Measurements from ENCODE around the gene PPIG. TPM values are rescaled to one million over a fixed set of nuclear protein-coding genes. Genes with fewer than 3 reads are reported as not detected.

Gene PPIG
- total RNA-seq, 1 experiment from 2014 or later, result 66.2 TPM

- H3K9me3 Mint-ChIP-seq, result peaks cover 15 to 19% of the 10 kb centered on the region in 2 experiments
- H3K56ac ChIP-seq (ENCODE audit: insufficient read length, low read depth, low read length), result no peak overlapping the region
- H2BK12ac ChIP-seq (ENCODE audit: insufficient read length, low read depth, low read length), result no peak overlapping the region
- H3K36me3 Mint-ChIP-seq (ENCODE audit: insufficient read depth in 1 of 3, low read depth in 3 of 3), result peaks cover 6 to 19% (median 12%) of the 10 kb centered on the region in 3 experiments
- DNase-seq, result no peak
- peak overlapping the region; percentile 99 to 100; a peak in 1 of 5 replicates for H3K4me3 Mint-ChIP-seq
- H3K23ac ChIP-seq (ENCODE audit: insufficient read length, low read depth, low read length), result no peak overlapping the region
- H3K4ac ChIP-seq (ENCODE audit: low read depth, low read length), result no peak overlapping the region
- H2AK5ac ChIP-seq (ENCODE audit: insufficient read length, low read length), result no peak overlapping the region
- no peak overlapping the region for H2BK120ac ChIP-seq (ENCODE audit: low read depth, low read length, poor library complexity, severe bottlenecking)
- H4K8ac ChIP-seq (replicated peaks; ENCODE audit: insufficient read length, low read depth, low read length), result no peak overlapping the region
- H4K5ac ChIP-seq (ENCODE audit: insufficient read length, low read depth, low read length), result no peak overlapping the region
- H3K4me2 ChIP-seq (ENCODE audit: insufficient read depth, insufficient read length, low read length), result no peak overlapping the region
- WGBS (ENCODE audit: extremely low coverage, insufficient read length, low lambda C conversion rate), result no CpG with 5 or more reads among the region's 5 CpGs
- H3K4me1 Mint-ChIP-seq, result peaks cover 10% of the 10 kb centered on the region in 2 experiments; a peak in 3 of 4 replicates
- H3K79me2 ChIP-seq (ENCODE audit: insufficient read depth, low read length), result peaks cover 25% of the 10 kb centered on the region; the same call in 1 of the 2 replicates
- H3K27ac ChIP-seq (ENCODE audit: insufficient read length, low read depth, low read length), result no peak overlapping the region
- H3K14ac ChIP-seq (ENCODE audit: insufficient read depth, low read length), result no peak overlapping the region
- H2BK20ac ChIP-seq (ENCODE audit: low read depth, low read length, poor library complexity, severe bottlenecking), result no peak overlapping the region
- no peaks in the 10 kb centered on the region for H4K20me1 ChIP-seq (ENCODE audit: control insufficient read depth, insufficient read depth, insufficient read length)
- no peak overlapping the region for H3T11ph ChIP-seq (ENCODE audit: low read length)
- peaks cover 20% of the 10 kb centered on the region for H3K27me3 Mint-ChIP-seq (ENCODE audit: low read depth)
- no peaks in the 10 kb centered on the region for H3K9me3 ChIP-seq (ENCODE audit: control insufficient read depth, low read depth, low read length)
- no peaks in the 10 kb centered on the region; the same call in 1 of the 2 replicates for H3K4me1 ChIP-seq (ENCODE audit: insufficient read depth, low read length)
- no peak overlapping the region for H4K91ac ChIP-seq (ENCODE audit: insufficient read length, low read depth, low read length)
- H3K79me1 ChIP-seq (ENCODE audit: insufficient read depth, low read depth, low read length, poor library complexity, severe bottlenecking), result no peaks in the 10 kb centered on the region
- no peaks in the 10 kb centered on the region for H3K23me2 ChIP-seq (ENCODE audit: insufficient read length, low read depth, low read length, poor library complexity, severe bottlenecking)
- no peak for TF ChIP-seq CTCF (conservative IDR thresholded peaks at IDR 0.05)
- H2BK15ac ChIP-seq (ENCODE audit: low read depth, low read length), result no peak overlapping the region
- H3K18ac ChIP-seq (ENCODE audit: insufficient read length, low read depth, low read length), result no peak overlapping the region
- H2BK5ac ChIP-seq (ENCODE audit: insufficient read length, low read length), result no peak overlapping the region
- H3K27ac Mint-ChIP-seq, result no peak overlapping the region
- no peak overlapping the region for H3K9ac ChIP-seq (ENCODE audit: extremely low read depth, insufficient read length, low read length)
- no peak overlapping the region for H2AFZ ChIP-seq (ENCODE audit: low read length)
- H3K27me3 ChIP-seq (ENCODE audit: insufficient read depth, low read length), result no peaks in the 10 kb centered on the region
Observed at GRCh38 chr2:169583518-169583917, 633 bp upstream of the PPIG start.
